ENCODE measurements around the gene VMP1.
"Not testable (repeated sequence)": the region's sequence is repeated elsewhere in the genome, so short reads cannot be mapped to it uniquely, and the experiment has no call there.

VMP1 gene

GRCh38 chr17:59869941-59870218 lies 162.4 kb downstream of the VMP1 start:
- Histone ChIP-seq H3K9me3 (no peaks in the 10 kb centered on the region), H3K27ac (no peak overlapping the region), H3K4me3 (ENCODE audit: low read depth in 1 of 2, low read length in 1 of 2) (no peak overlapping the region), H3K4me1 (ENCODE audit: control insufficient read depth in 1 of 2, insufficient read depth in 1 of 2, low read depth in 1 of 2, low read length in 1 of 2) (no peaks in the 10 kb centered on the region), H3K27me3 (no peaks in the 10 kb centered on the region), H3K36me3 (peaks cover 19% of the 10 kb centered on the region)
- no peak for TF ChIP-seq CTCF (IDR thresholded peaks at IDR 0.05)

GRCh38 chr17:59870482-59870881 lies 163.0 kb downstream of the VMP1 start:
- Histone ChIP-seq H3K27me3 (no peaks in the 10 kb centered on the region), H3K27ac (no peak overlapping the region), H3K4me3 (ENCODE audit: low read depth in 1 of 2, low read length in 1 of 2) (no peak overlapping the region), H3K4me1 (ENCODE audit: control insufficient read depth in 1 of 2, insufficient read depth in 1 of 2, low read depth in 1 of 2, low read length in 1 of 2) (peaks cover 2% of the 10 kb centered on the region in 2 experiments), H3K9me3 (no peaks in the 10 kb centered on the region), H3K36me3 (peaks cover 15% of the 10 kb centered on the region)
- TF ChIP-seq CTCF (IDR thresholded peaks at IDR 0.05): no peak

GRCh38 chr17:59872351-59872750 lies 164.9 kb downstream of the VMP1 start:
- peaks cover 18 to 19% of the 10 kb centered on the region in 2 experiments for H3K4me1 ChIP-seq (ENCODE audit: control insufficient read depth in 1 of 2, insufficient read depth in 1 of 2, low read depth in 1 of 2, low read length in 1 of 2)
- no peak for TF ChIP-seq CTCF (IDR thresholded peaks at IDR 0.05)
- H3K36me3 ChIP-seq: peaks cover 11% of the 10 kb centered on the region
- no peaks in the 10 kb centered on the region for H3K27me3 ChIP-seq
- H3K27ac ChIP-seq: no peak overlapping the region
- H3K4me3 ChIP-seq (ENCODE audit: low read depth in 1 of 2, low read length in 1 of 2): no peak overlapping the region
- no peaks in the 10 kb centered on the region for H3K9me3 ChIP-seq

GRCh38 chr17:59873414-59873813 lies 166.0 kb downstream of the VMP1 start:
- not testable (repeated sequence) for H3K4me3 ChIP-seq (ENCODE audit: low read depth in 1 of 2, low read length in 1 of 2); H3K27ac ChIP-seq; H3K9me3 ChIP-seq; H3K27me3 ChIP-seq
- H3K36me3 ChIP-seq: peaks cover 14% of the 10 kb centered on the region
- H3K4me1 ChIP-seq (ENCODE audit: control insufficient read depth in 1 of 2, insufficient read depth in 1 of 2, low read depth in 1 of 2, low read length in 1 of 2): peaks cover 18 to 19% of the 10 kb centered on the region in 2 experiments

GRCh38 chr17:59874376-59874775 lies 166.9 kb downstream of the VMP1 start:
- no peaks in the 10 kb centered on the region for H3K27me3 ChIP-seq
- peaks cover 16% of the 10 kb centered on the region for H3K36me3 ChIP-seq
- no peaks in the 10 kb centered on the region for H3K9me3 ChIP-seq
- H3K4me3 ChIP-seq (ENCODE audit: low read depth in 1 of 2, low read length in 1 of 2): no peak overlapping the region
- H3K4me1 ChIP-seq (ENCODE audit: control insufficient read depth in 1 of 2, insufficient read depth in 1 of 2, low read depth in 1 of 2, low read length in 1 of 2): peaks cover 18 to 19% of the 10 kb centered on the region in 2 experiments
- H3K27ac ChIP-seq: no peak overlapping the region
- TF ChIP-seq CTCF (IDR thresholded peaks at IDR 0.05): no peak

GRCh38 chr17:59876107-59876506 lies 168.7 kb downstream of the VMP1 start:
- H3K27ac ChIP-seq: peak overlapping the region; percentile 59
- TF ChIP-seq CTCF (IDR thresholded peaks at IDR 0.05): no peak
- no peaks in the 10 kb centered on the region for H3K27me3 ChIP-seq
- no peaks in the 10 kb centered on the region for H3K9me3 ChIP-seq
- peaks cover 19% of the 10 kb centered on the region for H3K36me3 ChIP-seq
- peak overlapping the region in 1 of 2 experiments; percentile 8 for H3K4me3 ChIP-seq (ENCODE audit: low read depth in 1 of 2, low read length in 1 of 2)
- peaks cover 18 to 19% of the 10 kb centered on the region in 2 experiments for H3K4me1 ChIP-seq (ENCODE audit: control insufficient read depth in 1 of 2, insufficient read depth in 1 of 2, low read depth in 1 of 2, low read length in 1 of 2)
